Cerebellar nuclear complex (tissue), 1 donor: Measurements from ENCODE around the gene RPL18.
"Not testable (repeated sequence)": the region's sequence is repeated elsewhere in the genome, so short reads cannot be mapped to it uniquely, and the experiment has no call there.

Experiments
- DNase-seq, 2 experiments: peaks; one replicate each; lab custom pipeline; 2025; lab: John Stamatoyannopoulos, UW

RPL18 gene

GRCh38 chr19:48644839-48645619, 26.1 kb upstream of the RPL18 start:
- DNase-seq = peak in 1 of 2 experiments; percentile 60

GRCh38 chr19:48644355-48644754, 25.4 kb upstream of the RPL18 start:
- no peak for DNase-seq

GRCh38 chr19:48642862-48643261, 23.9 kb upstream of the RPL18 start:
- no peak for DNase-seq

- no peak for DNase-seq
Observed at GRCh38 chr19:48641850-48642249, 22.9 kb upstream of the RPL18 start.

GRCh38 chr19:48639483-48640375, 20.8 kb upstream of the RPL18 start:
- DNase-seq = no peak

- no peak for DNase-seq
Observed at GRCh38 chr19:48638831-48639381, 19.9 kb upstream of the RPL18 start.

- DNase-seq = peak in 1 of 2 experiments; percentile 56
Observed at GRCh38 chr19:48637948-48638830, 19.2 kb upstream of the RPL18 start.

GRCh38 chr19:48637449-48637947, 18.5 kb upstream of the RPL18 start:
- DNase-seq = peak; percentile 97 to 99

- no peak for DNase-seq
Observed at GRCh38 chr19:48636859-48637448, 18.0 kb upstream of the RPL18 start, which contains the start of gene DBP. Gene DBP, minus strand, starts transcription at chr19:48637379. Its CDS starts 385 bp downstream, at chr19:48636994.

- DNase-seq = no peak
Observed at GRCh38 chr19:48635966-48636858, 17.2 kb upstream of the RPL18 start.

GRCh38 chr19:48635263-48635965, 16.4 kb upstream of the RPL18 start:
- DNase-seq = no peak

- DNase-seq = peak; percentile 84 to 86
Observed at GRCh38 chr19:48634424-48635262, 15.7 kb upstream of the RPL18 start.

GRCh38 chr19:48634036-48634342, 15.0 kb upstream of the RPL18 start:
- DNase-seq = no peak

GRCh38 chr19:48633148-48634035, 14.4 kb upstream of the RPL18 start:
- DNase-seq = no peak

GRCh38 chr19:48632692-48633147, 13.7 kb upstream of the RPL18 start:
- DNase-seq = no peak

- not testable (repeated sequence) for DNase-seq
Observed at GRCh38 chr19:48632286-48632685, 13.3 kb upstream of the RPL18 start.

GRCh38 chr19:48631225-48631624, 12.2 kb upstream of the RPL18 start:
- no peak for DNase-seq
